Breast epithelium (tissue), 4 donors: ENCODE measurements around the gene CHN1. TPM values are rescaled to one million over a fixed set of nuclear protein-coding genes. Genes with fewer than 3 reads are reported as not detected.

Experiments used
- DNase-seq, 2 donors: peaks; one replicate each; pipeline ENCODE4 v3.0.0-alpha.2; 2019; ENCODE audit warnings: low spot score in 2 of 2
- H3K27ac ChIP-seq, 2 donors: fragments of 200-600 bp; sonication (generic) in 1 of 2; one replicate each; pipeline ENCODE4 v1.5.1; 2016 to 2019; ENCODE audit warnings: mild to moderate bottlenecking in 1 of 2
- H3K27me3 ChIP-seq, 2 donors: fragments of 200-600 bp; sonication (generic) in 1 of 2; one replicate each; pipeline versions ENCODE4 v1.5.1 to v1.6.0; 2017 to 2019; ENCODE audit warnings: control low read depth in 1 of 2, mild to moderate bottlenecking in 1 of 2
- H3K36me3 ChIP-seq: fragments of 200-600 bp; one replicate; pipeline ENCODE4 v1.5.1; 2019
- H3K4me1 ChIP-seq, 2 donors: fragments of 200-600 bp; sonication (generic); one replicate each; pipeline ENCODE4 v1.5.1; 2016 to 2019; ENCODE audit warnings: control low read depth in 1 of 2
- H3K4me3 ChIP-seq, 3 donors: fragments of 200-600 bp; sonication (generic); 1 replicate in 2 of 3; 2 replicates in 1 of 3; pipeline ENCODE4 v1.5.1; 2016 to 2019; ENCODE audit warnings: mild to moderate bottlenecking in 3 of 3, moderate library complexity in 2 of 3
- H3K9me3 ChIP-seq, 2 donors: fragments of 200-600 bp; sonication (generic) in 1 of 2; one replicate each; pipeline ENCODE4 v1.5.1; 2016 to 2019; ENCODE audit warnings: control low read depth in 1 of 2
- CTCF ChIP-seq, 3 donors: fragments of 450-650 bp; IDR thresholded peaks; one replicate each; pipeline ENCODE4 v1.5.1; 2016 to 2017; ENCODE audit warnings: antibody characterized with exemption in 3 of 3, mild to moderate bottlenecking in 3 of 3, moderate library complexity in 3 of 3
- POLR2A ChIP-seq: fragments of 450-650 bp; IDR thresholded peaks from one replicate; pipeline ENCODE4 v1.6.1; 2016; ENCODE audit warnings: antibody characterized with exemption, mild to moderate bottlenecking, moderate library complexity
- POLR2AphosphoS5 ChIP-seq, 3 donors: sonication (generic); formaldehyde crosslinking; IDR thresholded peaks; one replicate each; pipeline ENCODE4 v1.6.1; 2017; ENCODE audit warnings: antibody characterized with exemption in 3 of 3
- intact Hi-C: fragments of 100-400 bp; cut with DNase I; formaldehyde crosslinking; loops from one replicate; pipeline ENCODE4 v1.15.1; 2023; ENCODE audit warnings: low total_unique reads
- total RNA-seq, 3 donors: library from RNA; depleted of rRNA; stranded (reverse); fragments of >200 nt; gene quantifications; one replicate each; pipeline ENCODE4 v1.1.0, GENCODE V29; 2016

Gene CHN1
- total RNA-seq, 3 donors from 2014 or later: 9.8 to 14.7 (median 13.4) TPM

GRCh38 chr2:174826051-174826450 lies 179.1 kb downstream of the CHN1 start:
- peaks cover 0 to 3% of the 10 kb centered on the region in 2 donors for H3K4me1 ChIP-seq
- no peaks in the 10 kb centered on the region for H3K36me3 ChIP-seq
- no peaks in the 10 kb centered on the region for H3K27me3 ChIP-seq
- no peak overlapping the region for H3K4me3 ChIP-seq
- no peaks in the 10 kb centered on the region for H3K9me3 ChIP-seq
- intact Hi-C loops: no loop called here
- no peak overlapping the region for H3K27ac ChIP-seq
- no peak for DNase-seq
- TF ChIP-seq POLR2A (no peak), CTCF (IDR thresholded peaks at IDR 0.05) (no peak)

- intact Hi-C loops: no loop called here
- Histone ChIP-seq H3K9me3 (no peaks in the 10 kb centered on the region), H3K4me3 (no peak overlapping the region), H3K27ac (no peak overlapping the region), H3K36me3 (no peaks in the 10 kb centered on the region), H3K27me3 (no peaks in the 10 kb centered on the region), H3K4me1 (peaks cover 0 to 3% of the 10 kb centered on the region in 2 donors)
- TF ChIP-seq POLR2AphosphoS5 (IDR thresholded peaks at IDR 0.05) (no peak), CTCF (IDR thresholded peaks at IDR 0.05) (no peak), POLR2A (no peak)
- DNase-seq: no peak
These were observed 181.1 kb downstream of the CHN1 start for GRCh38 chr2:174824068-174824467.

GRCh38 chr2:174821628-174822027 lies 183.6 kb downstream of the CHN1 start:
- no peaks in the 10 kb centered on the region for H3K27me3 ChIP-seq
- intact Hi-C loops: no loop called here
- H3K27ac ChIP-seq: no peak overlapping the region
- H3K36me3 ChIP-seq: no peaks in the 10 kb centered on the region
- no peak for DNase-seq
- H3K9me3 ChIP-seq: no peaks in the 10 kb centered on the region
- TF ChIP-seq POLR2AphosphoS5 (IDR thresholded peaks at IDR 0.05): no peak
- TF ChIP-seq POLR2A: no peak
- no peak overlapping the region for H3K4me3 ChIP-seq
- peaks cover 0 to 3% of the 10 kb centered on the region in 2 donors for H3K4me1 ChIP-seq

GRCh38 chr2:174820361-174820760 lies 184.8 kb downstream of the CHN1 start:
- TF ChIP-seq POLR2AphosphoS5 (IDR thresholded peaks at IDR 0.05) (no peak), CTCF (IDR thresholded peaks at IDR 0.05) (no peak), POLR2A (no peak)
- Histone ChIP-seq H3K27me3 (no peaks in the 10 kb centered on the region), H3K36me3 (no peaks in the 10 kb centered on the region), H3K27ac (no peak overlapping the region), H3K4me1 (no peaks in the 10 kb centered on the region), H3K9me3 (no peaks in the 10 kb centered on the region), H3K4me3 (no peak overlapping the region)
- DNase-seq: no peak
- intact Hi-C loops: no loop called here

- intact Hi-C loops: no loop called here
These were observed 189.7 kb downstream of the CHN1 start for GRCh38 chr2:174815526-174815925.

More at GRCh38 chr2:174815526-174815925, 189.7 kb downstream of the CHN1 start:
- DNase-seq: no peak
- TF ChIP-seq CTCF (IDR thresholded peaks at IDR 0.05): no peak
- no peak for TF ChIP-seq POLR2AphosphoS5 (IDR thresholded peaks at IDR 0.05)
- TF ChIP-seq POLR2A: no peak
- H3K4me1 ChIP-seq: no peaks in the 10 kb centered on the region
- H3K36me3 ChIP-seq: no peaks in the 10 kb centered on the region
- no peaks in the 10 kb centered on the region for H3K9me3 ChIP-seq
- no peaks in the 10 kb centered on the region for H3K27me3 ChIP-seq
- H3K27ac ChIP-seq: no peak overlapping the region
- no peak overlapping the region for H3K4me3 ChIP-seq
